Activated CD4-positive, alpha-beta memory T cell treated with anti-CD3 and anti-CD28 coated beads, Interleukin-2, amount 10 ng/mL, durations not matched to agents 7 days and 5 days (primary cell): ENCODE results near the gene KIRREL1. TPM values are rescaled to one million over a fixed set of nuclear protein-coding genes. Genes with fewer than 3 reads are reported as not detected.

Experiments used
- CTCF ChIA-PET: fragments of 350-600 bp; sonication (Branson Sonifier 250); formaldehyde crosslinking; loops from one replicate; lab custom pipeline; 2021; ENCODE audit warnings: antibody characterized with exemption, inconsistent platforms; lab: Charles Lee
- POLR2A ChIA-PET: fragments of 350-600 bp; sonication (Branson Sonifier 250); formaldehyde crosslinking; loops from one replicate; lab custom pipeline; 2021; ENCODE audit warnings: antibody characterized with exemption; lab: Charles Lee
- DNase-seq: peaks from one replicate; pipeline ENCODE4 v3.0.0-alpha.2; 2020
- H3K27ac Mint-ChIP-seq: one replicate; pipeline ENCODE4 v1.8.0; 2021; ENCODE audit warnings: mild to moderate bottlenecking, mixed read lengths
- H3K27me3 Mint-ChIP-seq: one replicate; pipeline ENCODE4 v1.8.0; 2021; ENCODE audit warnings: mixed read lengths
- H3K36me3 Mint-ChIP-seq: one replicate; pipeline ENCODE4 v1.8.0; 2021; ENCODE audit warnings: low read depth, mixed read lengths
- H3K4me1 Mint-ChIP-seq: one replicate; pipeline ENCODE4 v1.8.0; 2021; ENCODE audit warnings: mixed read lengths
- H3K4me3 Mint-ChIP-seq: one replicate; pipeline ENCODE4 v1.8.0; 2021; ENCODE audit warnings: mild to moderate bottlenecking, mixed read lengths
- H3K9me3 Mint-ChIP-seq: one replicate; pipeline ENCODE4 v1.8.0; 2021; ENCODE audit warnings: mixed read lengths
- total RNA-seq, 2 experiments: library from RNA; stranded (reverse); gene quantifications; one replicate each; pipeline ENCODE4 v1.2.3, GENCODE V29; 2021

KIRREL1 gene
- total RNA-seq, 2 experiments from 2014 or later: not detected

DNA sequence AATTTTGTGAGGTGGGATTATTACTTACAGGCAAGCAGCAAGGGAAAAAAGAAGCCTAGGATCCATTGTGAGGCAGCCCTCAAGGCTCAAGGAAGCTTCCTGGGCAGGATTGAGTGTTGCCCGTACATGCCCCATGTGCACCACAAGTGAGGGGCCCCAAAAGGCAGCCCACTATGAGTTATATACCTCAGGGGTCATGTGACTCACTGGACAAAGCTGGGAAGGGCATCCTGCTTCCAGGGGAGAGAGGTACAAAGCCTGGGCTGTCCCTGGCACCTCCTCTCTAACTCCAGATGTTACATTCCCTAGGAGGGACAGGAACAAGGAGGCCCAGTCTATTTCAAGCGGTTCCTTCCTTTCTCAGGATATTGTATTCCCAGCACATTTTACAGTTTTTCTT lies 153.3 kb downstream of the KIRREL1 start:
- POLR2A ChIA-PET: interaction anchor here (1.2 kb wide), 1 partner anchor 155 kb away, joined by 3 read pairs; no protein-coding TSS in a partner anchor
- Mint-ChIP-seq H3K27me3 (peaks cover 2% of the 10 kb centered on the region), H3K36me3 (no peaks in the 10 kb centered on the region), H3K4me1 (peaks cover 16% of the 10 kb centered on the region), H3K4me3 (no peak overlapping the region), H3K27ac (no peak overlapping the region), H3K9me3 (no peaks in the 10 kb centered on the region)
- DNase-seq: no peak
- CTCF ChIA-PET: no interaction called here

DNA sequence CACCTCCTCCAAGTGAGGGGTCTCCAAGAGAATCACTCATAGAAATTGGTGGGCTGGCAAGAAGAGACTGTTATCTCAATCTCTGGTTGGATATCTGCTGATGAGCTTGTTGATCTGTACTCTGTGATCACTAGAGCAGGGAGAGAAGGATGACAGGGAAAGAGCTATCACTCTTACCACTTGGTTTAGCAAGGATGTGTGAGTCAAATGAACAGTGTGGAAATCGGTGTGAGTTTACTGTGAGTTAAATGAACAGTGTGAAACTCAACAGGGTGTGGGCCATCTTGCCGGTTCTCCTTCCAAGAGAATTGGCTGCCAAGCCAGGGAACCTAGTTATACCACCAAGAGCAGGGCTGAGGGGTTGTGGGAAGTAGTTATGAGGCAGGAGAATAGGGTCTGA lies 154.0 kb downstream of the KIRREL1 start:
- DNase-seq: no peak
- Mint-ChIP-seq H3K27me3 (peaks cover 2% of the 10 kb centered on the region), H3K4me3 (no peak overlapping the region), H3K27ac (no peak overlapping the region), H3K9me3 (no peaks in the 10 kb centered on the region), H3K4me1 (peaks cover 16% of the 10 kb centered on the region), H3K36me3 (no peaks in the 10 kb centered on the region)
- CTCF ChIA-PET: no interaction called here
- POLR2A ChIA-PET: interaction anchor here (1.2 kb wide), 1 partner anchor 155 kb away, joined by 3 read pairs; no protein-coding TSS in a partner anchor

DNA sequence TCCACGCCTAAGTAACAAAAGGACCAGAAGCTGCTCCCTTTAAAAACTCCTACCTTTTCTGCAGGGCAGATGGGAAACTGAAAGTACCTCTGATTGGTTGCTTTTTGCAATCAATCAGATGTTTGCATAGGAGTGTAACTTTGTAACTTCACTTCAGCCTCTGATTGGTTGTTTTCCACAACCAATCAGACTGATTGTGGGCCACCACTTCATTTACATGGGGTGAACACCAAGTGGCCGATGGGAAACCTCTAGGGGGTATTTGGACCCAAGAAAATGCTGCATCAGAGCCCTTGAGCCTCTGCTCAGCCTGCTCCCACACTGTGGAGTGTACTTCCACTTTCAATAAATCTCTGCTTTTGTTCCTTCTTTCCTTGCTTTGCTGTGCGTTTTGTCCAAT lies 154.4 kb downstream of the KIRREL1 start:
- ChIA-PET POLR2A (interaction anchor here (1.2 kb wide), 1 partner anchor 156 kb away, joined by 3 read pairs; no protein-coding TSS in a partner anchor), CTCF (no interaction called here)
- DNase-seq: no peak
- H3K4me1 Mint-ChIP-seq: peaks cover 16% of the 10 kb centered on the region
- H3K27ac Mint-ChIP-seq: no peak overlapping the region
- no peaks in the 10 kb centered on the region for H3K36me3 Mint-ChIP-seq
- H3K27me3 Mint-ChIP-seq: peaks cover 2% of the 10 kb centered on the region
- H3K4me3 Mint-ChIP-seq: no peak overlapping the region
- H3K9me3 Mint-ChIP-seq: no peaks in the 10 kb centered on the region

DNA sequence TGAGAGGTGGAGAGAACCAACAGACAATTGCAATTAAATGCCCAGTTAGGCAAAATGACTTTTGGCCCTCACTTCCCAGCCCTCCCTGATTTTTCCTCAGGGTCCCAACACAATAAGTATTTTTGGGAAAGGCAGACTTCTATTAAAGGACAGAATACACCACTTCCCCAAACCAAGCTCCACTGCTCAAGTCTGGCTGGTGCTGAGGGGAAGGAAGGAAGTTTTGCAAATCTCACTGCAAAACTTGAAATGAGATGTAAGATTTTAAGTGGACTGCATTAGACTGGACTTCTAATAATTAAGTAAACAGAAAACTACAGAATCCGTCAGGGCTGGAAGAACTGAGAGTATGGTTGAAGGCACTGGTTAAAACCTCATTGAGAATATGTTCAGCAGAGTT lies 155.0 kb downstream of the KIRREL1 start:
- ChIA-PET POLR2A (no interaction called here), CTCF (no interaction called here)
- DNase-seq: no peak
- peaks cover 16% of the 10 kb centered on the region for H3K4me1 Mint-ChIP-seq
- H3K4me3 Mint-ChIP-seq: peak overlapping the region; percentile 89
- H3K27ac Mint-ChIP-seq: no peak overlapping the region
- H3K9me3 Mint-ChIP-seq: no peaks in the 10 kb centered on the region
- no peaks in the 10 kb centered on the region for H3K36me3 Mint-ChIP-seq
- H3K27me3 Mint-ChIP-seq: peaks cover 5% of the 10 kb centered on the region

DNA sequence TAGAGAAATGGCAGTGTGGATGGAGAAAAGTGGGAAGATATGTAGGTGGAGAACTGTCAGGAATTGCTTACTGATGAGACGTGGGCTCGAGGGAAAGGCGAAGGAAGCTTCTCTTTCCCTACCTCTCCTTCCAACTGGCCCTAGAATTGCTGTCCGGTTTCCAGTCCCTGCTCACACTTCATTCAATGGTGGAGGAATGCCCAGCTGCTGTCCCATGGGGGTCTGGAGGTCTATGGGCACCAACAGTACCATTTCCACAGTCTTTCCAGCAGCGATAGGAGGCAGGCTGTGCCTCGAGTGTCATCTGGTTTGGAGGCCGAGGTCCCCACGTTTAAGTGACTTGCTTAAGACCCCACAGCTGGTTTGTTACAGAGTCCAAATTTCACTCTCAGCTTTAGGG lies 155.7 kb downstream of the KIRREL1 start:
- no peak for DNase-seq
- Mint-ChIP-seq H3K36me3 (no peaks in the 10 kb centered on the region), H3K4me3 (peak overlapping the region; percentile 89), H3K9me3 (no peaks in the 10 kb centered on the region), H3K4me1 (peaks cover 16% of the 10 kb centered on the region), H3K27ac (no peak overlapping the region), H3K27me3 (peaks cover 11% of the 10 kb centered on the region)
- POLR2A ChIA-PET: no interaction called here
- CTCF ChIA-PET: interaction anchor here (0.8 kb wide), 1 partner anchor 24 kb away, joined by 3 read pairs; no protein-coding TSS in a partner anchor

Other genes starting within 250 kb of the KIRREL1 start
- gene FCRL2, start 216.5 kb upstream of the KIRREL1 start, total RNA-seq: not detected
- not detected for gene FCRL1, start 173.5 kb upstream of the KIRREL1 start, total RNA-seq
- not detected for gene CD5L, start 151.8 kb upstream of the KIRREL1 start, total RNA-seq
- not detected for gene CD1D, start 187.2 kb downstream of the KIRREL1 start, total RNA-seq